ENCODE results near the gene VMP1.

Gene VMP1

DNA sequence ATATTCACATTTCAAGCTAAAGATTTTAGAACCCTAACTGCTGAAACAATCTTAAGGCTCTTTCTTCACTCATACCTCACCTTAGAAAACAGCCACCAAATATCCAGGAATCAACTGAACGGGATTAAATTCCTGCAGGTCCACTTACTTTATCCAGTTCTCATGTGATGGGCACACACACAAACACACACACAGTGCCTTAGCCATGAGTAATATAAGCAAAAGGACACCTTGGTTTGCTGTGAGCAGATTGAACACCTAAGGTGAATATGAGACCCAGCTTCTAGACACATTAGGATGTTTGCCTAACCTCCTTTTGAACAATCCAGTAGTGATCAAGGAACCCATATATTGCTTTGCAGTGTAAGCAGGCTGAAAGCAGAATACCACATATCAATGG is 103.8 kb downstream of the VMP1 start:
- TF ChIP-seq, protein P1, sequence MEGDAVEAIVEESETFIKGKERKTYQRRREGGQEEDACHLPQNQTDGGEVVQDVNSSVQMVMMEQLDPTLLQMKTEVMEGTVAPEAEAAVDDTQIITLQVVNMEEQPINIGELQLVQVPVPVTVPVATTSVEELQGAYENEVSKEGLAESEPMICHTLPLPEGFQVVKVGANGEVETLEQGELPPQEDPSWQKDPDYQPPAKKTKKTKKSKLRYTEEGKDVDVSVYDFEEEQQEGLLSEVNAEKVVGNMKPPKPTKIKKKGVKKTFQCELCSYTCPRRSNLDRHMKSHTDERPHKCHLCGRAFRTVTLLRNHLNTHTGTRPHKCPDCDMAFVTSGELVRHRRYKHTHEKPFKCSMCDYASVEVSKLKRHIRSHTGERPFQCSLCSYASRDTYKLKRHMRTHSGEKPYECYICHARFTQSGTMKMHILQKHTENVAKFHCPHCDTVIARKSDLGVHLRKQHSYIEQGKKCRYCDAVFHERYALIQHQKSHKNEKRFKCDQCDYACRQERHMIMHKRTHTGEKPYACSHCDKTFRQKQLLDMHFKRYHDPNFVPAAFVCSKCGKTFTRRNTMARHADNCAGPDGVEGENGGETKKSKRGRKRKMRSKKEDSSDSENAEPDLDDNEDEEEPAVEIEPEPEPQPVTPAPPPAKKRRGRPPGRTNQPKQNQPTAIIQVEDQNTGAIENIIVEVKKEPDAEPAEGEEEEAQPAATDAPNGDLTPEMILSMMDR (IDR thresholded peaks at IDR 0.05; ENCODE audit: borderline replicate concordance, extremely low read depth, low read length, poor library complexity, severe bottlenecking), result no peak
- TF ChIP-seq EZH2 (IDR thresholded peaks at IDR 0.05; ENCODE audit: borderline replicate concordance, low read depth, low read length, severe bottlenecking), result no peak
- H3K36me3 ChIP-seq (ENCODE audit: insufficient read depth, low read length), result peaks cover 11% of the 10 kb centered on the region
- H2AFZ ChIP-seq (ENCODE audit: low read depth, low read length), result no peak overlapping the region
- H3K27me3 ChIP-seq (ENCODE audit: insufficient read depth, low read length, poor library complexity), result no peaks in the 10 kb centered on the region
- no peaks in the 10 kb centered on the region for H3K9me3 ChIP-seq (ENCODE audit: insufficient read depth, low read length, severe bottlenecking)
- H4K20me1 ChIP-seq (ENCODE audit: insufficient read depth, low read length), result no peaks in the 10 kb centered on the region
- H3K79me2 ChIP-seq (ENCODE audit: insufficient read depth, low read length), result no peaks in the 10 kb centered on the region
- no peak overlapping the region for H3K27ac ChIP-seq (ENCODE audit: low read length)
- no peak for ATAC-seq (ENCODE audit: insufficient read depth, low read depth)
- DNase-seq, result no peak
- no peaks in the 10 kb centered on the region for H3K4me1 ChIP-seq (ENCODE audit: insufficient read depth, low read length)
- no peak overlapping the region for H3K9ac ChIP-seq (ENCODE audit: low read depth, low read length)
- H3K4me2 ChIP-seq (ENCODE audit: insufficient read depth, low read length), result no peak overlapping the region
- H3K4me3 ChIP-seq (ENCODE audit: low read depth in 1 of 2, low read length in 2 of 2), result no peak overlapping the region

DNA sequence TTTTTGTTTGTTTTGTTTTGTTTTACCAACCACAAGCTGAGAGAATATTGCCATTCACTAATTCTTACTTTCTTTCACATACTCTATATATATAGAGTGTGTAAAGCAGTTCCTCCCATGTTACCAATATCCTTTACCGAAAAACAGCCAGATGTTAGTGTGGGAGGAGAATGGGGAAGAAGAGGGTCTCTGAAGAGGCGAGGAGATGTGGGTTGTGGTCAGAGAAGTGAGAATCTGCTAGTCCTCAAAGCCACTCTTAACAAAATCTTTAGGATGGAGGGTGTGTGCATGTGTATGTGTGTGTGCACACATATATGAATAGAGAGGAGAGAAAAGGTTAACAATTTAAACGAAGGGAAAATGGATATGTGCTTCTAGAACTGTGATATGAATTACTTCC is 104.7 kb downstream of the VMP1 start:
- peaks cover 11% of the 10 kb centered on the region for H3K36me3 ChIP-seq (ENCODE audit: insufficient read depth, low read length)
- peak; percentile 50; the same call in 1 of the 3 replicates for ATAC-seq (ENCODE audit: insufficient read depth, low read depth)
- H2AFZ ChIP-seq (ENCODE audit: low read depth, low read length), result no peak overlapping the region
- no peaks in the 10 kb centered on the region for H3K79me2 ChIP-seq (ENCODE audit: insufficient read depth, low read length)
- no peak overlapping the region for H3K27ac ChIP-seq (ENCODE audit: low read length)
- H3K4me2 ChIP-seq (ENCODE audit: insufficient read depth, low read length), result no peak overlapping the region
- H3K4me1 ChIP-seq (ENCODE audit: insufficient read depth, low read length), result no peaks in the 10 kb centered on the region
- DNase-seq, result no peak
- H3K4me3 ChIP-seq (ENCODE audit: low read depth in 1 of 2, low read length in 2 of 2), result no peak overlapping the region
- no peak overlapping the region for H3K9ac ChIP-seq (ENCODE audit: low read depth, low read length)
- TF ChIP-seq EZH2 (IDR thresholded peaks at IDR 0.05; ENCODE audit: borderline replicate concordance, low read depth, low read length, severe bottlenecking), result no peak
- TF ChIP-seq, protein P1 (IDR thresholded peaks at IDR 0.05; ENCODE audit: borderline replicate concordance, extremely low read depth, low read length, poor library complexity, severe bottlenecking), result no peak
- H3K27me3 ChIP-seq (ENCODE audit: insufficient read depth, low read length, poor library complexity), result no peaks in the 10 kb centered on the region
- H3K9me3 ChIP-seq (ENCODE audit: insufficient read depth, low read length, severe bottlenecking), result no peaks in the 10 kb centered on the region
- H4K20me1 ChIP-seq (ENCODE audit: insufficient read depth, low read length), result no peaks in the 10 kb centered on the region

DNA sequence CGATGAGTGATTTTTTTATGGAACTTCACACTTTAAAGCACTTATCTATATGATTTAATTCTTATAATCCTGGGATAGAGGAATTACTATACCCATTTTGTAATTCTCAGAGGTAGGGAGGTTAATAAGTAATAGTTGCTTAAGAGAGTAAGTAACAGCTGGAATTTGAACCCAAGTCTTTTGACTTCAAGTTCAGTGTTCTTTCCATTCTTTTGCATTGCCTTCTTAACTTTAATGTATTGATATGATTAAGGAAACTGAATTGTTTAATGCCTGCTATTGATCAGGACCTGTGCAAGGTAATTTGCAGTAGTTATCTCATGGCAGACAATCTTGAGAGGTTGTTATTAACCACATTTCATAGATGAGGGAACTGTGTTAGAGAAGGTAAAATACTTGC is 106.8 kb downstream of the VMP1 start:
- Histone ChIP-seq H4K20me1 (ENCODE audit: insufficient read depth, low read length) (no peaks in the 10 kb centered on the region), H3K4me1 (ENCODE audit: insufficient read depth, low read length) (no peaks in the 10 kb centered on the region), H3K9ac (ENCODE audit: low read depth, low read length) (no peak overlapping the region), H3K4me2 (ENCODE audit: insufficient read depth, low read length) (no peak overlapping the region), H2AFZ (ENCODE audit: low read depth, low read length) (no peak overlapping the region), H3K27me3 (ENCODE audit: insufficient read depth, low read length, poor library complexity) (no peaks in the 10 kb centered on the region), H3K27ac (ENCODE audit: low read length) (no peak overlapping the region), H3K4me3 (ENCODE audit: low read depth in 1 of 2, low read length in 2 of 2) (no peak overlapping the region), H3K9me3 (ENCODE audit: insufficient read depth, low read length, severe bottlenecking) (no peaks in the 10 kb centered on the region), H3K79me2 (ENCODE audit: insufficient read depth, low read length) (no peaks in the 10 kb centered on the region), H3K36me3 (ENCODE audit: insufficient read depth, low read length) (peaks cover 11% of the 10 kb centered on the region)
- no peak for TF ChIP-seq EZH2 (IDR thresholded peaks at IDR 0.05; ENCODE audit: borderline replicate concordance, low read depth, low read length, severe bottlenecking)
- TF ChIP-seq, protein P1 (IDR thresholded peaks at IDR 0.05; ENCODE audit: borderline replicate concordance, extremely low read depth, low read length, poor library complexity, severe bottlenecking), result no peak
- ATAC-seq (ENCODE audit: insufficient read depth, low read depth), result no peak
- no peak for DNase-seq

DNA sequence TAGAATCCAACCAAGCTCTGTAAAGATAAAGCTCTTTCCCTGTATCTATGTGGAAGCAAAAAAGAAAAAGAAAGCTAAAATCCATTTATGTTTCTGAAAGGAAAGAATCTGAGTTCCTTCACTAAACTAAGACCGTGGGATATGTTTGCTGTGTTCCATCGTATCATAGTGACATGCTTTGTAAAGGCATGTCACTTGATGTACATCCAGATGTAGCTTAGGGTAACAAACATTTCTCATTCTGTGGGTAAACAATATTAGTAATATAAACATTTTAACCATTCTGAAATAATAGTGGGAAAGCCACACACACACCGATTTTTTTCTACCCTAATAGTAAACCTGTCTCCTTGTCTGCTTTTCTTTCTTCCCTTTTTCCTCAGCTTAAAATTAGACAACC is 107.2 kb downstream of the VMP1 start:
- no peak overlapping the region for H2AFZ ChIP-seq (ENCODE audit: low read depth, low read length)
- H3K27me3 ChIP-seq (ENCODE audit: insufficient read depth, low read length, poor library complexity), result no peaks in the 10 kb centered on the region
- H3K79me2 ChIP-seq (ENCODE audit: insufficient read depth, low read length), result no peaks in the 10 kb centered on the region
- no peaks in the 10 kb centered on the region for H3K9me3 ChIP-seq (ENCODE audit: insufficient read depth, low read length, severe bottlenecking)
- H3K4me2 ChIP-seq (ENCODE audit: insufficient read depth, low read length), result no peak overlapping the region
- ATAC-seq (ENCODE audit: insufficient read depth, low read depth) (no peak), DNase-seq (no peak)
- H3K4me1 ChIP-seq (ENCODE audit: insufficient read depth, low read length), result no peaks in the 10 kb centered on the region
- no peak overlapping the region for H3K9ac ChIP-seq (ENCODE audit: low read depth, low read length)
- H3K27ac ChIP-seq (ENCODE audit: low read length), result no peak overlapping the region
- H3K36me3 ChIP-seq (ENCODE audit: insufficient read depth, low read length), result peaks cover 11% of the 10 kb centered on the region
- H4K20me1 ChIP-seq (ENCODE audit: insufficient read depth, low read length), result no peaks in the 10 kb centered on the region
- no peak for TF ChIP-seq EZH2 (IDR thresholded peaks at IDR 0.05; ENCODE audit: borderline replicate concordance, low read depth, low read length, severe bottlenecking)
- TF ChIP-seq, protein P1 (IDR thresholded peaks at IDR 0.05; ENCODE audit: borderline replicate concordance, extremely low read depth, low read length, poor library complexity, severe bottlenecking), result no peak
- no peak overlapping the region for H3K4me3 ChIP-seq (ENCODE audit: low read depth in 1 of 2, low read length in 2 of 2)
